Measurements from ENCODE around the gene DYRK1A.

The DYRK1A gene

GRCh38 chr21:37356706-37357105 lies 9.9 kb upstream of the DYRK1A start:
- Histone ChIP-seq H3K27me3 (replicated peaks) (no peaks in the 10 kb centered on the region), H3K4me3 (ENCODE audit: low read depth, low read length) (no peak overlapping the region), H3K27ac (no peak overlapping the region), H3K36me3 (replicated peaks) (no peaks in the 10 kb centered on the region)
- no peak for DNase-seq
- in situ Hi-C loops (cut with HindIII; ENCODE audit: low pct_ligation_motif_present, low sequenced_read_pairs), result no loop called here
- TF ChIP-seq CTCF (IDR thresholded peaks at IDR 0.05; ENCODE audit: low read depth, low read length, missing control alignments), result no peak

GRCh38 chr21:37357691-37358090 lies 8.9 kb upstream of the DYRK1A start:
- no peaks in the 10 kb centered on the region for H3K27me3 ChIP-seq (replicated peaks)
- no peak for TF ChIP-seq CTCF (IDR thresholded peaks at IDR 0.05; ENCODE audit: low read depth, low read length, missing control alignments)
- no peak overlapping the region for H3K27ac ChIP-seq
- H3K4me3 ChIP-seq (ENCODE audit: low read depth, low read length), result no peak overlapping the region
- DNase-seq, result no peak
- no peaks in the 10 kb centered on the region for H3K36me3 ChIP-seq (replicated peaks)
- in situ Hi-C loops (cut with HindIII; ENCODE audit: low pct_ligation_motif_present, low sequenced_read_pairs), result no loop called here

GRCh38 chr21:37358397-37358796 lies 8.2 kb upstream of the DYRK1A start:
- in situ Hi-C loops (cut with HindIII; ENCODE audit: low pct_ligation_motif_present, low sequenced_read_pairs), result no loop called here
- H3K36me3 ChIP-seq (replicated peaks), result no peaks in the 10 kb centered on the region
- no peak overlapping the region for H3K4me3 ChIP-seq (ENCODE audit: low read depth, low read length)
- H3K27ac ChIP-seq, result no peak overlapping the region
- no peak for TF ChIP-seq CTCF (IDR thresholded peaks at IDR 0.05; ENCODE audit: low read depth, low read length, missing control alignments)
- no peak for DNase-seq
- H3K27me3 ChIP-seq (replicated peaks), result no peaks in the 10 kb centered on the region

GRCh38 chr21:37363936-37364335 lies 2.6 kb upstream of the DYRK1A start:
- H3K36me3 ChIP-seq (replicated peaks), result no peaks in the 10 kb centered on the region
- no peaks in the 10 kb centered on the region for H3K27me3 ChIP-seq (replicated peaks)
- TF ChIP-seq CTCF (IDR thresholded peaks at IDR 0.05; ENCODE audit: low read depth, low read length, missing control alignments), result no peak
- no peak overlapping the region for H3K27ac ChIP-seq
- in situ Hi-C loops (cut with HindIII; ENCODE audit: low pct_ligation_motif_present, low sequenced_read_pairs), result no loop called here
- H3K4me3 ChIP-seq (ENCODE audit: low read depth, low read length), result no peak overlapping the region
- DNase-seq, result no peak

- Histone ChIP-seq H3K36me3 (replicated peaks) (no peaks in the 10 kb centered on the region), H3K27ac (no peak overlapping the region), H3K4me3 (ENCODE audit: low read depth, low read length) (no peak overlapping the region), H3K27me3 (replicated peaks) (no peaks in the 10 kb centered on the region)
- in situ Hi-C loops (cut with HindIII; ENCODE audit: low pct_ligation_motif_present, low sequenced_read_pairs), result no loop called here
- no peak for DNase-seq
- no peak for TF ChIP-seq CTCF (IDR thresholded peaks at IDR 0.05; ENCODE audit: low read depth, low read length, missing control alignments)
Observed at GRCh38 chr21:37364722-37365121, 1.9 kb upstream of the DYRK1A start.

Data from brain microvascular endothelial cell (primary cell).